Measurements from ENCODE around the gene RIPK4. TPM values are rescaled to one million over a fixed set of nuclear protein-coding genes. Genes with fewer than 3 reads are reported as not detected.
A peak's percentile ranks its signal among the peaks of the same experiment; 100 is the strongest.

Gene RIPK4
- total and polyA plus RNA-seq, 8 donors, result 8.7 to 37.6 (median 21.2) TPM

DNA sequence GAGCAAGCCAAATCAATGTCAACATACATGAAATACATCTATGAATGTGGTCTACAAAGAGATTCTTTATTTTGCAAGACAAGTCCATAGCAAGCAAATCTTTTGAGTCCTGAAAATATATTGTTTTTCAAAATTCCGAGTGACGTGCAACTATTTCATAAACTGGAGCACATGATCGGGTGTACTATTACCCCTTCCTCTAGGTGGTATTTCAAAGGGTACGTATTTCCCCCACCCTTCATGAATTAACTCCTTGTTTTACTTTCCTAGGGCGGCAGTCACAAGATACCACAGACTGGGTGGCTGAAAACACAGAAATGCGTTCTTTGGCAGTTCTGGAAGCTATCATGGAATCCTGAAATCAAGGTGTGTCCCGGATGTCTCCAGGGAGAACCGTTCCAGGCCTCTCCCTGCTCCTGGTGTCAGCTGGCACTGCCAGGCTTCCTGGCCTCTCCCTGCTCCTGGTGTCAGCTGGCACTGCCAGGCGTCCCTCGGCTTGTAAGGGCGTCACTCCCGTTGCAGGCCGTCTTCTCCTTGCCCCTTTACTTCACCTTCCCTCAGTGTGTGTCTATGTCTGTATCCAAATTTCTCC lies 55.3 kb downstream of the RIPK4 start:
- Histone ChIP-seq H3K4me1 (peaks cover 14 to 38% (median 20%) of the 10 kb centered on the region in 4 donors), H3K27ac (peak overlapping the region; percentile 53 to 81 (median 77)), H3K36me3 (no peaks in the 10 kb centered on the region), H3K27me3 (peaks cover 0 to 58% (median 8%) of the 10 kb centered on the region in 3 donors), H3K9me3 (no peaks in the 10 kb centered on the region), H3K4me3 (no peak overlapping the region)
- intact Hi-C loops (cut with DNase I; ENCODE audit: low total_unique reads), result no loop called here
- peak; percentile 47 to 81 for DNase-seq
- TF ChIP-seq POLR2A (IDR thresholded peaks at IDR 0.05) (no peak), POLR2AphosphoS5 (IDR thresholded peaks at IDR 0.05) (peak in 2 of 3 donors; percentile 32 to 70), CTCF (IDR thresholded peaks at IDR 0.05) (no peak), EP300 (IDR thresholded peaks at IDR 0.05) (no peak)
- 33 to 46% (median 41%) methylated on average over 13 of the region's 13 CpGs for WGBS, 5 donors

DNA sequence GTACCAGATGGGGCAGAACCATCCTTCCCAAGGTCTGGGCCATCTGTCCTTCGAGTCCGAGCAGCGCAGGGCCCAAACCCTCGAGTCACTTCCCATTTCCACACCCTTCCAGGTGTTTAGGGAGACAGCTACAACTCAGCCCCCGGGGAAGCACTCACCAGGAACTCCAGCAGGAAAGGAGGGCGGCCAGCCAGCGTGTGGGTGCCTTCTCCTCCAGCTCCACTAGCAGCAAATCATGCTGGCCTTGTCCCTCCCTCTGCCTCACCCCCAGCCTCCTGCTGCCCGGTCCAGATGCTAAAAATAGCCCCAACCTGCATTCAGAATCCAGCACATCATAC lies 56.1 kb downstream of the RIPK4 start:
- H3K27me3 ChIP-seq, result peaks cover 0 to 51% (median 8%) of the 10 kb centered on the region in 3 donors
- peak overlapping the region; percentile 53 to 81 (median 74) for H3K27ac ChIP-seq
- H3K36me3 ChIP-seq, result no peaks in the 10 kb centered on the region
- H3K9me3 ChIP-seq, result no peaks in the 10 kb centered on the region
- no peak overlapping the region for H3K4me3 ChIP-seq
- no peak for DNase-seq
- 60 to 90% (median 74%) methylated on average over 7 to 8 of the region's 8 CpGs for WGBS, 5 donors
- intact Hi-C loops (cut with DNase I; ENCODE audit: low total_unique reads), result no loop called here
- H3K4me1 ChIP-seq, result peaks cover 14 to 42% (median 21%) of the 10 kb centered on the region in 4 donors
- TF ChIP-seq POLR2AphosphoS5 (IDR thresholded peaks at IDR 0.05), result no peak

GRCh38 chr21:41709965-41710822 lies 56.7 kb downstream of the RIPK4 start:
- TF ChIP-seq POLR2A (IDR thresholded peaks at IDR 0.05), result no peak
- TF ChIP-seq POLR2AphosphoS5 (IDR thresholded peaks at IDR 0.05), result peak in 2 of 3 donors; percentile 52 to 56
- TF ChIP-seq CTCF (IDR thresholded peaks at IDR 0.05), result no peak
- no peak for TF ChIP-seq EP300 (IDR thresholded peaks at IDR 0.05)
- Histone ChIP-seq H3K9me3 (no peaks in the 10 kb centered on the region), H3K27ac (peak overlapping the region; percentile 53 to 81 (median 74)), H3K4me3 (no peak overlapping the region), H3K4me1 (peaks cover 10 to 48% (median 20%) of the 10 kb centered on the region in 4 donors), H3K36me3 (no peaks in the 10 kb centered on the region), H3K27me3 (peaks cover 0 to 45% (median 7%) of the 10 kb centered on the region in 3 donors)
- intact Hi-C loops (cut with DNase I; ENCODE audit: low total_unique reads), result no loop called here
- peak; percentile 60 to 69 for DNase-seq
- WGBS, 5 donors, result 67 to 85% (median 79%) methylated on average over 8 to 12 of the region's 12 CpGs

- H3K36me3 ChIP-seq, result no peaks in the 10 kb centered on the region
- H3K27ac ChIP-seq, result no peak overlapping the region
- intact Hi-C loops (cut with DNase I; ENCODE audit: low total_unique reads), result no loop called here
- H3K4me3 ChIP-seq, result no peak overlapping the region
- H3K4me1 ChIP-seq, result peaks cover 14 to 53% (median 21%) of the 10 kb centered on the region in 4 donors
- peaks cover 0 to 43% (median 5%) of the 10 kb centered on the region in 3 donors for H3K27me3 ChIP-seq
- WGBS, 5 donors, result 59 to 89% (median 74%) methylated on average over 7 of the region's 7 CpGs
- no peak for DNase-seq
- H3K9me3 ChIP-seq, result no peaks in the 10 kb centered on the region
- TF ChIP-seq CTCF (IDR thresholded peaks at IDR 0.05) (no peak), EP300 (IDR thresholded peaks at IDR 0.05) (no peak), POLR2A (IDR thresholded peaks at IDR 0.05) (no peak), POLR2AphosphoS5 (IDR thresholded peaks at IDR 0.05) (no peak)
Measured at GRCh38 chr21:41709166-41709565, 57.7 kb downstream of the RIPK4 start.
